H9 (cell line): ENCODE measurements around the gene ZMYM2. TPM values are rescaled to one million over a fixed set of nuclear protein-coding genes. Genes with fewer than 3 reads are reported as not detected.

ENCODE experiments used
- DNase-seq: peaks from one replicate; pipeline ENCODE4 v3.0.0-alpha.2; 2017
- H2AFZ ChIP-seq: one replicate; pipeline ENCODE4 v1.6.1; 2013; ENCODE audit warnings: mild to moderate bottlenecking, low read length, control low read depth, moderate library complexity
- H2AK5ac ChIP-seq: 2 replicates; pipeline ENCODE4 v1.6.1; 2013; ENCODE audit warnings: low read length, control low read depth, mixed read lengths; ENCODE audit not compliant: insufficient read length
- H2BK120ac ChIP-seq: one replicate; pipeline ENCODE4 v1.6.1; 2013; ENCODE audit warnings: low read depth, mild to moderate bottlenecking, low read length, control low read depth, inconsistent platforms; ENCODE audit not compliant: poor library complexity, severe bottlenecking
- H2BK12ac ChIP-seq: 2 replicates; pipeline ENCODE4 v1.6.1; 2013; ENCODE audit warnings: low read length, control low read depth, mixed read lengths, low read depth; ENCODE audit not compliant: insufficient read length
- H2BK15ac ChIP-seq: 2 replicates; pipeline ENCODE4 v1.6.1; 2013; ENCODE audit warnings: low read depth, low read length, control low read depth
- H2BK20ac ChIP-seq: one replicate; pipeline ENCODE4 v1.6.1; 2013; ENCODE audit warnings: low read depth, mild to moderate bottlenecking, low read length, control low read depth, inconsistent platforms; ENCODE audit not compliant: poor library complexity, severe bottlenecking
- H2BK5ac ChIP-seq: 2 replicates; pipeline ENCODE4 v1.6.1; 2013; ENCODE audit warnings: low read length, control low read depth, mixed read lengths; ENCODE audit not compliant: insufficient read length
- H3K14ac ChIP-seq: 2 replicates; pipeline ENCODE4 v1.6.1; 2013; ENCODE audit warnings: low read length, control low read depth; ENCODE audit not compliant: insufficient read depth
- H3K18ac ChIP-seq: 2 replicates; pipeline ENCODE4 v1.6.1; 2013; ENCODE audit warnings: low read depth, mild to moderate bottlenecking, mixed read lengths, low read length, control low read depth; ENCODE audit not compliant: insufficient read length
- H3K23ac ChIP-seq: 2 replicates; pipeline ENCODE4 v1.6.1; 2013; ENCODE audit warnings: low read length, control low read depth, mixed read lengths, low read depth; ENCODE audit not compliant: insufficient read length
- H3K23me2 ChIP-seq: 2 replicates; pipeline ENCODE4 v1.6.1; 2013; ENCODE audit warnings: low read depth, mild to moderate bottlenecking, mixed read lengths, low read length, control low read depth; ENCODE audit not compliant: insufficient read length, poor library complexity, severe bottlenecking
- H3K27ac ChIP-seq: 2 replicates; pipeline ENCODE4 v1.5.1; 2013; ENCODE audit warnings: low read length, control low read depth, mixed read lengths, low read depth; ENCODE audit not compliant: insufficient read length
- H3K27me3 ChIP-seq: 2 replicates; pipeline ENCODE4 v1.6.1; 2013; ENCODE audit warnings: low read length, control low read depth, inconsistent platforms; ENCODE audit not compliant: insufficient read depth
- H3K4ac ChIP-seq: 2 replicates; pipeline ENCODE4 v1.6.1; 2013; ENCODE audit warnings: low read depth, mild to moderate bottlenecking, control low read depth, inconsistent platforms, low read length, moderate library complexity
- H3K4me1 ChIP-seq: 2 replicates; pipeline ENCODE4 v1.6.1; 2013; ENCODE audit warnings: low read length, control low read depth, inconsistent platforms; ENCODE audit not compliant: insufficient read depth
- H3K4me2 ChIP-seq: 2 replicates; pipeline ENCODE4 v1.6.1; 2013; ENCODE audit warnings: low read length, control low read depth, mixed read lengths; ENCODE audit not compliant: insufficient read length, insufficient read depth
- H3K56ac ChIP-seq: 2 replicates; pipeline ENCODE4 v1.6.1; 2013; ENCODE audit warnings: low read depth, mild to moderate bottlenecking, mixed read lengths, low read length, control low read depth; ENCODE audit not compliant: insufficient read length
- H3K79me1 ChIP-seq: 2 replicates; pipeline ENCODE4 v1.6.1; 2013; ENCODE audit warnings: low read depth, mild to moderate bottlenecking, moderate library complexity, low read length, control low read depth, inconsistent platforms; ENCODE audit not compliant: insufficient read depth, poor library complexity, severe bottlenecking
- H3K79me2 ChIP-seq: 2 replicates; pipeline ENCODE4 v1.6.1; 2013; ENCODE audit warnings: low read length, control low read depth, inconsistent platforms; ENCODE audit not compliant: insufficient read depth
- H3K9ac ChIP-seq: 2 replicates; pipeline ENCODE4 v1.6.1; 2013; ENCODE audit warnings: low read length, control low read depth, mixed read lengths; ENCODE audit not compliant: insufficient read length; ENCODE audit errors: extremely low read depth
- H3K9me3 ChIP-seq: one replicate; pipeline ENCODE4 v1.6.1; 2013; ENCODE audit warnings: low read depth, low read length, inconsistent platforms; ENCODE audit not compliant: control insufficient read depth
- H3T11ph ChIP-seq: one replicate; pipeline ENCODE4 v1.6.1; 2013; ENCODE audit warnings: mild to moderate bottlenecking, low read length, control low read depth, inconsistent platforms
- H4K20me1 ChIP-seq: one replicate; pipeline ENCODE4 v1.6.1; 2013; ENCODE audit not compliant: control insufficient read depth, insufficient read length, insufficient read depth
- H4K5ac ChIP-seq: 2 replicates; pipeline ENCODE4 v1.6.1; 2013; ENCODE audit warnings: low read depth, mild to moderate bottlenecking, mixed read lengths, low read length, control low read depth; ENCODE audit not compliant: insufficient read length
- H4K8ac ChIP-seq: replicated peaks from 2 replicates; pipeline ENCODE4 v1.6.1; 2013; ENCODE audit warnings: low read length, control low read depth, mixed read lengths, low read depth; ENCODE audit not compliant: insufficient read length
- H4K91ac ChIP-seq: 2 replicates; pipeline ENCODE4 v1.6.1; 2013; ENCODE audit warnings: low read depth, mild to moderate bottlenecking, moderate library complexity, mixed read lengths, low read length, control low read depth; ENCODE audit not compliant: insufficient read length
- H3K27ac Mint-ChIP-seq, 3 experiments: 2 replicates in 2 of 3; 3 replicates in 1 of 3; pipeline ENCODE4 v1.8.0; 2020 to 2021; ENCODE audit warnings: mixed read lengths in 3 of 3, mild to moderate bottlenecking in 1 of 3, moderate library complexity in 1 of 3
- H3K27me3 Mint-ChIP-seq: 2 replicates; pipeline ENCODE4 v1.8.0; 2021; ENCODE audit warnings: low read depth, mild to moderate bottlenecking, moderate library complexity, mixed read lengths
- H3K36me3 Mint-ChIP-seq, 3 experiments: 2 replicates in 2 of 3; 3 replicates in 1 of 3; pipeline ENCODE4 v1.8.0; 2020 to 2021; ENCODE audit warnings: low read depth in 3 of 3, mixed read lengths in 3 of 3; ENCODE audit not compliant: insufficient read depth in 1 of 3
- H3K4me1 Mint-ChIP-seq, 2 experiments: 2 replicates each; pipeline ENCODE4 v1.8.0; 2020; ENCODE audit warnings: mixed read lengths in 2 of 2
- H3K4me3 Mint-ChIP-seq, 2 experiments: 2 replicates in 1 of 2; 3 replicates in 1 of 2; pipeline ENCODE4 v1.8.0; 2020 to 2021; ENCODE audit warnings: mild to moderate bottlenecking in 2 of 2, mixed read lengths in 2 of 2, moderate library complexity in 1 of 2
- H3K9me3 Mint-ChIP-seq, 2 experiments: 2 replicates in 1 of 2; 3 replicates in 1 of 2; pipeline ENCODE4 v1.8.0; 2020; ENCODE audit warnings: mild to moderate bottlenecking in 2 of 2, mixed read lengths in 2 of 2, moderate library complexity in 1 of 2
- CTCF ChIP-seq: fragments of 200-600 bp; sonication (generic); conservative IDR thresholded peaks from 3 replicates; pipeline ENCODE4 v1.8.0; 2021; ENCODE audit warnings: antibody characterized with exemption, mild to moderate bottlenecking
- WGBS: extraction: QIAGEN DNeasy Blood & Tissue Kit; methylation state at CpG from one replicate; pipeline ENCODE4 v1.1.7; 2013; ENCODE audit warnings: missing lambda C conversion rate, low lambda C conversion rate, mixed read lengths; ENCODE audit not compliant: insufficient read length; ENCODE audit errors: extremely low coverage; 5-methylcytosine and 5-hydroxymethylcytosine counted together
- total RNA-seq: library from RNA; stranded (reverse); gene quantifications from 2 replicates; pipeline ENCODE4 v1.2.1, GENCODE V29; 2021

Gene ZMYM2
- total RNA-seq, 1 experiment from 2014 or later, result 173 TPM

- peaks cover 6% of the 10 kb centered on the region for H3K23me2 ChIP-seq
- no peak overlapping the region for H3K14ac ChIP-seq
- H2BK15ac ChIP-seq, result no peak overlapping the region
- no peak overlapping the region for H2BK12ac ChIP-seq
- peak overlapping the region; percentile 95 for H3K18ac ChIP-seq
- H3K27me3 Mint-ChIP-seq, result peaks cover 3% of the 10 kb centered on the region
- no peak overlapping the region for H2BK20ac ChIP-seq
- peak overlapping the region; percentile 98 to 99 (median 98) for H3K27ac Mint-ChIP-seq
- H3K4me2 ChIP-seq, result peak overlapping the region; percentile 49
- H4K8ac ChIP-seq, result no peak overlapping the region
- peaks cover 21 to 25% of the 10 kb centered on the region in 2 experiments for H3K4me1 Mint-ChIP-seq
- H3K4ac ChIP-seq, result no peak overlapping the region
- peak overlapping the region; percentile 95 to 98 for H3K4me3 Mint-ChIP-seq
- no peak overlapping the region for H2AFZ ChIP-seq
- peak; percentile 78 for TF ChIP-seq CTCF
- no peak overlapping the region for H3K56ac ChIP-seq
- H3K4me1 ChIP-seq, result no peaks in the 10 kb centered on the region
- no peaks in the 10 kb centered on the region for H3K9me3 ChIP-seq
- H3K9ac ChIP-seq, result peak overlapping the region; percentile 81
- H3K79me2 ChIP-seq, result peaks cover 28% of the 10 kb centered on the region; the same call in 1 of the 2 replicates
- no peak overlapping the region for H3T11ph ChIP-seq
- no peaks in the 10 kb centered on the region for H3K27me3 ChIP-seq
- no peak overlapping the region for H4K91ac ChIP-seq
- H3K79me1 ChIP-seq, result peaks cover 4% of the 10 kb centered on the region
- H4K5ac ChIP-seq, result no peak overlapping the region
- peaks cover 25 to 40% (median 33%) of the 10 kb centered on the region in 3 experiments; a peak in 6 of 7 replicates for H3K36me3 Mint-ChIP-seq
- H2BK120ac ChIP-seq, result no peak overlapping the region
- H4K20me1 ChIP-seq, result no peaks in the 10 kb centered on the region
- peaks cover 0 to 6% of the 10 kb centered on the region in 2 experiments; a peak in 3 of 5 replicates for H3K9me3 Mint-ChIP-seq
- no peak overlapping the region for H2BK5ac ChIP-seq
- H3K23ac ChIP-seq, result no peak overlapping the region
- WGBS, result no CpG with 5 or more reads among the region's 13 CpGs
- no peak overlapping the region for H3K27ac ChIP-seq
- DNase-seq, result peak; percentile 93
- no peak overlapping the region for H2AK5ac ChIP-seq
Observed at GRCh38 chr13:19959831-19960652, 1.5 kb downstream of the ZMYM2 start.
